Measurements from ENCODE around the gene DACH2.
"Not testable (repeated sequence)": the region's sequence is repeated elsewhere in the genome, so short reads cannot be mapped to it uniquely, and the experiment has no call there.

DACH2 gene

DNA sequence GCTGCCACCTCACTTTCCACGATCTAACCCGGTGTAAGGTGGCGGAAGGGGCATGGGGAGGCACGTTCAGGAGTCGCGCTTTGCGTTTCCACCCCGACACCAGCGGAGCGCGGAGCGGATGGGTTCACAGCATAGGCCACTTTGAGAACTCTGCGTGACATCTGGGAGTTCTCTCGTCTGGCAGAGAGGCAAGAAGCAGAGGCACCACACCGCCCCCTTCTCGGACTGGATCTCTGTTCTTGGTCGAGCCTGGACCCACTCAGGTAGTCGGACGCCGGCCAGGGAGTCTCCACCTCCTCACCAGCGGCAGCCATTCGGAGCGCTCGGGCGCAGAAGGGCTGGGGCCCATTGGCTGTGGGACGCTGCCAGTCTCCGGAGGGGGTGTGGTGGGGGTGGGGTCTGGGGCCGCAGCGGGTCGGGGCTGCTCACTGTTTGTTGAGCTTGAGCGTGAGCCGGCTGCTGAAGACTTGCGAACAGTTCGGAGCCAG is at the start of gene DACH2:
DACH2 (plus strand) TSS at position 428 of the 488 bp plus-strand sequence.
- DNase-seq = no peak

DNA sequence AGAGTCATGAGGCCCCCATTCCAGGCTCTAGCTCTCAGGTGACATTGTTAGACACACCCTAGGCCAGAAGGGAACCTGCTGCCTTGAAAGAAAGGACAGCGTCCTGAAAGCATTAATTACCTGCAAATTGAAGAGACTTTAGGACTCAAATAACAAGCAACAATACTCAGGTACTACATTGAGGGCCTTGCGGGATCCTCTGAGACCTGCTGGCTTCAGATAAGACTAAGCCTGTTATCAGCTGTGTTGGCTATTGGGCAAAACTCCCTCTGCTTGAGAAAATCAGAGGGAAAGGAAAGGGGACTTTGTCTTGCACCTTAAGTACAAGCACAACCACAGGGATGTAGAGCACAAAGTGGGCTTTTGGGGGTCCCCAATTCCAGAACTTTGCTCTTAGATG is 45.9 kb upstream of the DACH2 start:
- no peak for DNase-seq

DNA sequence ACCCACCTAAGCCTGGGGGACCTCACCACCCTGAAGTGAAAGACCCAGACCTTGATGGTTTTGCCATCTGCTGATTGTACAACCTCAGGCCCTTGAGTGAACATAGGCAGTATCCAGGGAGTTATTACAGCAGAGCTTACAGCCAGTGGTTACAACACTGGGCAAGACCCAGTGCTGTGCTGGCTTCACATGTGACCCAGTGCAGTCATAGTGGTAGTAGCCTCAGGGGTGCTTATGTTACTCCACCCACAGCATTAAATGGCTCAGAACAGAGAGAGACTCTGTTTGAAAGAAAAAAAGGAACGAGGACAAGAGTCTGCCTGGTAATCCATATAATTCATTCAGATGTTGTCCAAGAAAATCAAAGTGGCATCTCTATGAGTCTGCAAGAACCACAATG is 45.2 kb upstream of the DACH2 start:
- no peak for DNase-seq

DNA sequence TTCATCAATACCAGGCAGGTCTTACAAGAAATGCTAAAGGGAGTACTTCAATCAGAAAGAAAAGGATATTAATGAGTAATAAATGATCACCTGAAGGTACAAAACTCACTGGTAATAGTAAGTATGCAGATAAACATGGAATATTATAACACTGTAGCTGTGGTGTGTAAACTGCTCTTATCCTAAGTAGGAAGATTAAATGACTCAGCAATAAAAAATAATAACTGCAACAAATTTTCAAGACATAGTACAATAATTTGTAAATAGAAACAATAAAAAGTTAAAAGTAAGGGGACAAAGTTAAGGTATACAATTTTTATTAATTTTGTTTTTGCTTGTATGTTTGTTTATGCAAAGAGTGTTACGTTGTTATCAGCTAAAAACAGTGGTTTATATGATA is 43.7 kb upstream of the DACH2 start:
- no peak for DNase-seq

DNA sequence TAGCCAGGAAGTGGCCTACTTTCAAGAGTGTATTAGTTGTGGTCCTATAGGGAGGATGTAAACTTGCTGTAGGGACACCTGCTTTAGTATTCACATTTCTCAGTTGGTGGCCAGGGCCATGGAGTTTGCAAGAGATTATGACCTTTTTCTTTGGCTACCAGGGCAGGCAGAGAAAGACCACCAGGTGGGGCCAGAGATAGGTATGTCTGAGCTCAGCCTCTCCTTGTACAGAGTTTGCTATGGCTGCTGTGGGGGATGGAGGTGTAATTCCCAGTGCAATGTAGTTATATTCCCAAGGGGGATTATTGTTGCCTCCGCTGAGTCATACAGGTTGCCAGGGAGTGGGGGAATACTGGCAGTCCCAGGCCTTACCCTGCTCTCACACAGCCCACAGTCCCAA is 26.3 kb upstream of the DACH2 start:
- DNase-seq = no peak

DNA sequence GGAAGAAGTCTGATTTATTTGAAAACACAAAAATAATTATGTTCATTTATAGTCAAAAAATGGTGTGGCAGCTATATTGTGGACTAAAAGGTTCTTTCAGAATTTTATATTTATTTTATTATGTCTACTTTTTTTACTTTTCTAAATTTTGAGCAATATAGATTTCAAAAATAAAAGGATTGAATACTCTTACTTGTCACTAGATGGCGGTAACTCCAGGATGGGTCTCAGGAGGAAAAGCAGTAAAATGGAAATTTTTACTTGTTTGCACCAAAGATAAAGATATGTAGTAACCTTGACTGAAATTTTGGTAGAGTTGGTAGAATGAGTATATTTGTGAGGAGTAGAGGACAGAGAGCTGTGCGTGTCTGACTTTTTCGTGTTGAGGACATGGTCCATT is 14.5 kb upstream of the DACH2 start:
- no peak for DNase-seq

DNA sequence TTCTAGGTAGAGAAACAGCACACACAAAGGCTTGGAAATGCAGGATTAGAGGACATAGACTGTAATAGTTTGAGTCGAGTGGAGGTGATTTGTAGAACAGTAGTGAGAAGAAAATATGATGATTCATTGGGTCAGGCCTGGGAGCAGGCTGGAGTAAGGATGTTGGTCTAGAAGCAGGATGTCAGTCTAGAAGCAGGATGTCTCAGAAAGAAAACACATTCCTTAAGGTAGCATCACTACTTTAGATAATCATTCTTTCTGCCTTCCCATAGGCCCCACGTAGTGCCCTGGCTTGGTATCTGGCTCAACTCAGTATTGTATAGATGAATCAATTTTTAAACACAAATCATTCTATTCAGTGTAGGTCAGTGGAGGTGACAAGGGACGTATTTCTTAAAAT is 11.2 kb upstream of the DACH2 start:
- no peak for DNase-seq

DNA sequence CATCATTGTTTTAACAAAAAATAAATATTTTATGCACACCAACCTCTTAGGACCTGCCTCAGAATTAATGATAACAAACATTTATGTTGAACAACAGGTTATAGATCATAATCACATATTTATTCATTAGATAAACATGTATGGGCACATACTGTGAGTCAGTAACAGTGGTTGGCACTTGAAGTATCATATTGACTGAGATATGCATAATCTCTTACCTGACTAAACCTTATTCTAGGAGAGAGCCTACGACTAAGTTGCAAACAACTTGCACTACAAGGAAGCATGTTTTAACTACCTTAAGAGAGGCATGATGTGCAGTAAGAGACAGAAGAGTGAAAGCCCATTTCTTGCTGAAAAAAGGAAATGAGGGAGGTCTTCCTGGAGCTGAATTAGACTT is 6.5 kb upstream of the DACH2 start:
- DNase-seq = no peak

DNA sequence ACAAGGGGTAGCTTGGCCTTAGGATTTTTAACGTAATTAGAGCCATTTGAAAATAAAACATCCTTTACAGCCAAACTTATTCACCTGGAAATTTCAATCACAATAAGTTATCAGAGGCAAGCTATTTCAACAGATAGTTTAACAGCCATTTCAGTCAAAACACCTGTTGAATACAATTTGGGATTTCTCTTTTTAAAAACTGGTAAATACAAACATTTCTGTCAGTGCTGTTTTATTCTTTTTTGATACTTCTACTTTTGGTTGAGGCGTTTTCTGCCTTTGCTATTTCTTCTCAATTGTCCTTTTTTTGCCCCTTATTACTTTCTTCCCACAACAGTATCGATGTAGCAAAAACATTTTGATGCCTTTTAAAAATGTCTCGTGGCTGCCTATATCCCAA is 2.1 kb upstream of the DACH2 start:
- no peak for DNase-seq

DNA sequence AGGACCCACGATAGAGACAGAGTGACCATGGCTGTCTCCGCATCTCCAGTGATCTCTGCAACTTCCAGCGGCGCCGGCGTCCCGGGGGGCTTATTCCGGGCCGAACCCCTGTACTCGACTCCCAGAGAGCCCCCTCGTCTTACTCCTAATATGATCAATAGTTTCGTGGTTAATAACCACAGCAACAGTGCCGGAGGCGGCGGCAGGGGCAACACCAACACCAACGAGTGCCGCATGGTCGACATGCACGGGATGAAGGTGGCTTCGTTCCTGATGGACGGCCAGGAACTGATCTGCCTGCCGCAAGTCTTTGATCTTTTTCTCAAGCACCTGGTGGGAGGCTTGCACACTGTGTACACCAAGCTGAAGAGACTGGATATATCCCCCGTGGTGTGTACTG is 343 bp downstream of the DACH2 start:
- DNase-seq = no peak

DNA sequence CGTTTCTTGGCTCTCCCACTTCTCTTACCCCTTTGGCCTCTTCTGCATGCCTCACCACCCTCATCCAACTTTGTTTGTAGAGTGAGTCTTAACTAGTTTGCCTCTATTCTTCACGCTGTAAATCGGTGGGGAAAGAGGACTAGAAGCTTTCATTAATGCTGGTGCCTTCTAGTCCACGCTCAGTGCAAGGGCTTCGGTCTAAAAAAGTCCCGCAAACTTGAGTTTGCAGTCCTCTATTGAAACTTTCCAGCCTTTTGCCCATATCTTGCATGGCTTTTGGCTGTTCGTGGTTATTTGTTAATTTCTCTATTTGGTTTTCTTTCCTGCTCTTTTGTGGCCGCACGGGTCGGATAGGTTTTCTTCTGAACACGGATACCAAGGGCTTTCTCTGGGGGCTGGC is 868 bp downstream of the DACH2 start:
- no peak for DNase-seq

DNA sequence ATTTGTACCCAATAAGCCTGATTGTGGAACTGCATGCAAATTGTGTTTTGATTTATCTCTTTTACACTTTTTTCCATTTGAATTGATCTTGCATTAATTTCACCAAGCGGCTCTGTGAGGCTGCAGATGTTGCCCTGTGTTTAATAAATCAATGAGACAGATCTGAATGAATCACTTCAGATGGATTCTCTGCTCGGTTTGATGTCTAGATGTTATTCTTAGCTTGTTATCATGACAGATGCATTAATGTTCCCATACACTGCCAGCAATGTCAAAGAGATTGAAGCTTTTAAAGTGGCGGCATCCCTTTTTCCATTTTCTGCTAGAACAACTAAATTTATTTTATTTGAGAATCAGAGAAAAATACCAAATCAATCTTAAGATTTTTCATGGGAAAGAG is 6.3 kb downstream of the DACH2 start:
- DNase-seq = no peak

DNA sequence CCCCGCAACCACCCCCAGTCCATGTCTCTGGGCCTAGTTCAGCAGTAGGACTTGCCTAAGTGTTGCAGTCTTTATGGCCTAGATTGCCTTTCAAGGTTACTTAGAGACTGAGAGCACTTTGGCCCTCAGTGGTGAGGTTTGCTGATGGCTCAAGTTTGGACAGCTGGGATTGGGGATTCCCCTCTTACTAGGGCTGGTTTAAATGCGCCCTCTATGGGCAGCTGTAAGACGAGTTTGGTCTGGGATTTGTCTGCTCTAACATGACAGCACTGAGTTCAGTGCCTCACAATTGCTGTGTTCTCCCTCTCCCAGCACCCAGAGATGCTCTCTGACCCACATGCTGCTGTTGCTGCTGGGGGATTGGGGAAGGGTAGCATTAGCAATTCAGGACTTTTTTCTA is 23.1 kb downstream of the DACH2 start:
- DNase-seq = no peak

DNA sequence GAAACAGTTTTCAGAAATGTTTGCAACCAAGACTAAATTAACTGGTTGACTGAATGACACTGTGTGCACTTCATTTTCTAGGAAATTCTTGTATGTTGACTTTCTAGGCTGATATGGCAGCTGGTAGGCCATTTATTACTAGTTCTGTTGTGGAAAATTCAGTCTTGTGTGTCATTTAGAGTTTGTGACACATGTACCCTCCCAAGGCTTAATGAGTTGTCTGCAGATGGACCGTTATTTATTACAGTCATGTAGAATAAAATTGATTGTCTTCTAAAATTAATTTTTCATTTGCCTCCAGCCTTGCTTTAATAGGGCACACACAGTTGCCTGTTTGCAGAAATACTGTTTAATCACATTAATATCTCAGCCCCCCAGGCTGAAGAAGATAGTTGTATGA is 30.7 kb downstream of the DACH2 start:
- DNase-seq = no peak

DNA sequence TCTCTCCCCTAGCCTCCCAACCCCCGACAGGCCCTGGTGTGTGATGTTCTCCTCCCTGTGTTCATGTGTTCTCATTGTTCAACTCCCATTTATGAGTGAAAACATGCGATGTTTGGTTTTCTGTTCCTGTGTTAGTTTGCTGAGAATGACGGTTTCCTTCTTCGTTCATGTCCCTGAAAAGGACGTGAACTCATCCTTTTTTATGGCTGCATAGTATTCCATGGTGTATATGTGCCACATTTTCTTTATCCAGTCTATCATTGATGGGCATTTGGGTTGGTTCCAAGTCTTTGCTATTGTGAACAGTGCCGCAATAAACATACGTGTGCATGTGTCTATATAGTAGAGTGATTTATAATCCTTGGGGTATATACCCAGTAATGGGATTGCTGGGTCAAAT is 33.1 kb downstream of the DACH2 start:
- not testable (repeated sequence) for DNase-seq

DNA sequence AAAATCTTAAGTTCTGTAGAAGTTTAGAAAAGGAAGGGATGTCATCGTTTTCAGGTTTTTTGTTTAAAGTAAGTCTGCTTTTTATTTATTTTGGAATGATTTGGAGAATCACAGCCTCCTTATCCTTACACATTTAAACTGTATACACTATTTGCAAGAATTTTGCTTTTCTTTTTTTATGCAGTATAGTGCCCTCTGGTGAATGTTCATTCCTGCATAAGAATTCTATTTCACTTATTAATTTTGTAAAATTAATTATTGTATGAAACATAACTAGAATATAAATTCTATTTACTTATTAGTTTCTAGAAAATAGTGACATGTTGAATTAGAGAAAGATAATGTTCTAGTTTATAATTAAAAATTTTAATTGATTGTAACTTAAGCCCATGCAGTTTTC is 44.6 kb downstream of the DACH2 start:
- no peak for DNase-seq

DNA sequence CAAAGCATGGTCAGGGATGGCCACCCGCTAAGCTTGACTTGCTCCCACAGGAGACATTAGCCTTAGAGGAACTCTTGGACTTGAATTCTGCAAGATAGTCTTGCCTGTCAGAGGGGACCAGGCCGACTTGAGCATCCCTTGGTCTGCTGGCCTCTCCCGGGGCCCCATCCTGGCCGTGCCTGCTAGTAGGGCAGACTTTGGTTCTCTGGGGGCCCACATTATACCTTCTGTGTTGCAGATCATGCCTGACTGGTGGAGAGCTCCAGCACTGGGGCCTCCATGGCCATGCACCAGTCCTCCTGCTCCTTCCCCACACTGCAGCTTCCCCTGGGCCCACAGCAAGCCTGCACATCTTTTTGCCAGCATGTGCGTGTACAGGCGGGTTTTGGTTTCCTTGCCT is 46.5 kb downstream of the DACH2 start:
- DNase-seq = no peak

DNA sequence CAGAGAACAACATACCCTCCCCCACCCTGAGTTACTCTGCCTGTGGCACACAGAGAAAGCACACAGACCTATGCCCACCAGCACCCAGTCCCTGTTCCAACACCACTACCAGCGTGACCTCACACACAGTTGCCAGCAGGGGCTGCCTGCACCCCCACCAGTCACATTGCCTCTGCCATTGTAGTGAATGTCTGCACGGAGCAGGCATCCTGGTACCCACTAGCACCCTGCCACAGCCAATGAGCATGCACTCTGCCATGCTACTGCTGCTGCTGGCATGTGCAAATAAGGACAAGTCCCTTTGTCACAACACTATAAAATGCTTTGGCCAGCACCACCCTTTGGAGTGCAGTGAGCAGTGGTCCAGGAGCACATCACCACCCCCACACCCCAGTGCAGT is 47.1 kb downstream of the DACH2 start:
- DNase-seq = no peak

DNA sequence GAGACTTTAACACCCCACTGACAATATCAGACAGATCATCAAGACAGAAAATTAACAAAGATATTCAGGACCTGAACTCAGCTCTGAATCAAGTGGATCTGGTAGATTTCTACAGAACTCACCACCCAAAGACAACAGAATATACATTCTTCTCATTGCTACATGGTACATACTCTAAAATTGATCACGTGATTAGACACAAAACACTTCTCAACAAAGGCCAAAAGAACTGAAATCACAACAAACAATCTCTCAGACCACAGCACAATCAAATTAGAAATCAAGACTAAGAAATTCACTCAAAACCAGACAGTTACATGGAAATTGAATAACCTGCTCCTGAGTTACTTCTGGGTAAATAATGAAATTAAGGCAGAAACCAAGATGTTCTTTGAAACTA is 49.6 kb downstream of the DACH2 start:
- DNase-seq = no peak

DNA sequence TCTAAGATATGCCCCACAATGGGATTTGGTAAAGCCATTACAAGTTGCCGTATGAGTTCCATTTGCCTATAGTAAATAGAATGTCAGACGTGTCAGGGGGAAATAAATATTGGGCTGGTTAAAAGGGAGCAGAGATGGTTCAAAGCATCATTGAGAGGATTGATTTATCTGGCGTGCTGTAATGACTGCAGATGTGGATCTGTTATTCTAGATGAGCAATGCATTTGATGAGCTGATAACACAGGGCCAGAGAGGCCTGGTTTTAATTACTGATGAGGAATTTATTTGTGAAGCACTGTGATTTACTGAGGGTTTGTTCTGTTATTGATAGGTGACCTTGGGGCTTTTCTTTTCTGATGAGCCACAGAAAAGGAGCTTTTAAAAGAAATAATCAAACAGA is 62.5 kb downstream of the DACH2 start:
- no peak for DNase-seq

DNA sequence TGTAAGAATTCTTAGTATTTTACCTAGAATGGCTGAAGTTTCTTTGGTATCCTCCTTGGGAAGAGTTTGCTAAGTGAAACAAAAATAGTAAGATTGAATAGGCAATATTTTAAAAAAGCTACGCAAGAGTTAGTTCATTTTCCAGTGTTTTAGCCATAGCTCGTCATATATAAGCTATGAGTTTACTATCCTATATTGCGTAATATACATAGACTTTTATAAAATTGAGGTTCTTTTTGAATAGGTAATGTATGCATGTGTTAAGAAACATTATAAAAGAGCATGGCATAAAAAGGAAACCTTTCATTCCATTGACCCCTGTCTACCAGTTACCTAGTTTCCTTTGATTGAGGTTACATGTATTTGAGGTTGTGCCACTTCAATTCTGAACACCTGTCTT is 67.0 kb downstream of the DACH2 start:
- no peak for DNase-seq

DNA sequence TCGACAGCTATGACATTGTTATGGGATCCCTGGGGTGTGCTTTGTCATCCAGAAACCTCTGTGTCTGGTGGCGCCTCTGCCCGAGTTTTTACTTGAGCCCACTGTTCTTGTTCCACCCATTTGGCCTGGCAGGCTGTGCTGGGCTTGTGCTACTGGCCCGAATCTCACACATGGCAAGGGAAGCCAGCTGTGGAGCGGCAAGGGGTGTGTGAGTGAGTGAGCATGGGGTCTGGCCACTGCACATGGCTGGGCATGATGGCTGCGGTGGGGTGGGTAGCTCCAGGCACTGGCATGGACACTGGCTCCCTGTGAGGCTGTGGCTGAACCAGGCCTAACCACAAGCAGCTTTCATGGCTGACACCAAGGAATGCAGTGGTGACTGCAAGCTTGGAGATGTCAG is 89.2 kb downstream of the DACH2 start:
- DNase-seq = no peak

DNA sequence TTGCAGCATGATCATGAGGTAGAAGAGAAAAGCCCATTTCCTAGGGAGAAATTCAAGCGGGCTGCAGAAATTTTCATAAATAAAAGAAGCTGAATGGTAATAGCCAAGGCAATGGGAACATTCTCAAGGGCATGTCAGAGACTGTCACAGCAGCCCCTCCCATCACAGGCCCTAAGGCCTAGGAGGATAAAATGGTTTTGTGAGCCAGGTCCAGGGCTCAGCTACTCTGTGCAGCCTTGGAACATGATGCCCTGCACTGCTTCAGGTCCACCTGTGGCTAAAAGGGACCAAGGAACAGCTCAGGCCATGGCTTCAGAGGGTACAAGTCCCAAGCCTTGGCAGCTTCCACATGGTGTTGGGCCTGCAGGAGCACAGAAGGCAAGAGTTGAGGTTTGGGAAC is 93.3 kb downstream of the DACH2 start:
- no peak for DNase-seq

DNA sequence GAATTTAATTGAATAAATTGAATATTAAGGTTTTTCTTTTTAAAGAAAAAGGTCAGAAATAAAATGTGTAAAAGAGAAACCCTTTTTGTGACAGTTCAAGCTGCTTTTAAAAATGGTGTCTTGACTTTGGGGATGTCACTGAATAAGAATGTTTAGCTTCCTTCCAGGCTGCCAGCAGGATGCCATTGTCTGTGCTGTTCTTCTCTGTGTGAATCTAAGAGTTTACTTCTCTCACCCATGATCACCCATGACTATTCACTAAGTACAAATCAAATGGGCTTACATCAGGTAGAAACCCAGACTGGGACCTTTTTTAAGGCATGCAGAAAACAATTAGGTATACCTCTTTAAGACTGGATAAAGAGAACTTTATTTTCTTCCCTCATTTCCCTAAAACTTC is 115.3 kb downstream of the DACH2 start:
- DNase-seq = no peak

DNA sequence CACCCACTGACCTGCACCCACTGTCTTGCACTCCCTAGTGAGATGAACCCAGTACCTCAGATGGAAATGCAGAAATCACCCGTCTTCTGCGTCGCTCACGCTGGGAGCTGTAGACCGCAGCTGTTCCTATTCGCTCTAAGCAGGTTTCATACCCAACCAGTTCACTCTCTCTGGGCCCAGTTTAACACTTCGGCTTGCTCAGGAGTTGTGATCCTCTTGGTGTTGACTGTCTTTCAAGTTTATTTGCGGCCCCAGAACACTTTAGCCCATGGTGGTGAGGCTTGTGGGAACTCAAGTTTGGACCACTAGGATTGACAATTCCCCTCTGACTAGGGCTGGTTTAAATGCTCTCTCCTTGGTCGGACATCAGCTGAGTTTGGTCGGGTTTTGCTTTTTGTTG is 147.0 kb downstream of the DACH2 start:
- DNase-seq = no peak

DNA sequence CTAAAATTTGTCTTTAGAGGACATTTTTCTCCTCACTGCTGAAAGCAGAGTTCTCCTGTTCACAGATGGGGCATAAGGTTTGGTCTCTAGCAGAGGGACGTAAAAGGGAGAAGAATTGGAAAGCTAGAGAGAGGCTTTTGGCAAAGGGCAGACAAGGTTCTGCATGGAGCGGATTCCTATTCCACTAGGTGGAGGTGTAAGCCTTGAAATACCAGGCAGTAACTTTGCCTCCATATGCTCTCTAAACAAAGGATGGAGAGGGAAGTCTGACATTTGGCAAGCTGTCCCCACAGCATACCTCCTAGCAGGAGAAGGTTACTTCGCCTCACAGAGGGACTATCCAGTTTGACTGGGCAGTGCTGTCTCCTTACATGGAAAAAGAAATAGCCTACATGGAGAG is 174.7 kb downstream of the DACH2 start:
- DNase-seq = no peak

Data from GOT3 (cell line).